ENCODE results near the gene ALS2CL. TPM values are rescaled to one million over a fixed set of nuclear protein-coding genes. Genes with fewer than 3 reads are reported as not detected.

Gene ALS2CL
- total and polyA plus RNA-seq, 10 of the 15 experiments (the other 5 are each of a cell fraction or from before 2014, with no cell fraction given): 0.01 to 0.05 TPM; not detected in 8

DNA sequence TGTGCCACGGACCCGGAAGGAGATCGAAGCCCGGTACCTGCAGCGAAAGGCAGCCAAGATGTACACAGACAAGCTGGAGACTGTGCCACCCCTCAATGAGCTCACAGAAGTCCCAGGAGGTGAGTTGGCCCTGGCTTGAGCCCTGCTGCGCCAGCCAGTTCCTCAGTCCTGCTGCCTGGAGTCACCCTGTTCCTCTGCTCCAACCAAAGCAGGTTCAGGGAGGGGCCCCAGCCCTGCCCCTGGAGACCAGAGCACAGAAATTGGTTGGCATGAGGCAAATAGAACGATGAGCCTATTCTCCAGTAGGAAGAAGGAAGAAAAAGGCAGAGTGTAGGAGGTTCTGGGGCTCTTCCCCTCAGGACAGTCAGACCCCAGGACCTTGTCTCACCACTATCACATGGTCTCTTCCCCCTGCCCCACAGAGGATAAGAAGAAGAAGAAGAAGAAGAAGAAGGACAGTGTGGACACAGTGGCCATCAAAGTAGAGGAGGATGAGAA is 15.7 kb upstream of the ALS2CL start:
- Histone ChIP-seq H3K4me2 (ENCODE audit: control insufficient read depth, insufficient read depth) (no peak overlapping the region), H3K9ac (ENCODE audit: control insufficient read depth, insufficient read depth, low read length) (no peak overlapping the region), H3K4me3 (no peak overlapping the region), H3K9me3 (replicated peaks; ENCODE audit: control insufficient read depth, insufficient read depth, low read length) (no peaks in the 10 kb centered on the region), H4K20me1 (ENCODE audit: control insufficient read depth, insufficient read depth) (no peaks in the 10 kb centered on the region), H3K79me2 (ENCODE audit: control insufficient read depth, insufficient read depth, low read length) (no peaks in the 10 kb centered on the region), H3K36me3 (ENCODE audit: control insufficient read depth in 2 of 2, insufficient read depth in 2 of 2, low read length in 1 of 2) (no peaks in the 10 kb centered on the region), H3K27ac (ENCODE audit: control insufficient read depth, insufficient read depth) (no peak overlapping the region), H3K4me1 (ENCODE audit: control insufficient read depth, insufficient read depth, low read length) (peaks cover 12% of the 10 kb centered on the region), H3K27me3 (replicated peaks in 1 of 2; ENCODE audit: control insufficient read depth in 2 of 2, insufficient read depth in 2 of 2, low read length in 1 of 2) (no peaks in the 10 kb centered on the region), H2AFZ (ENCODE audit: control insufficient read depth, low read depth, low read length) (no peak overlapping the region)
- in situ Hi-C loops (cut with MboI) (no loop called here), intact Hi-C loops (cut with micrococcal nuclease; ENCODE audit: unreplicated experiment) (loop anchor here (10.0 kb wide), 1 partner anchor 306 kb away; no protein-coding TSS in a partner anchor)
- ATAC-seq (no peak), FAIRE-seq (no peak), DNase-seq (ENCODE audit: low read depth, low spot score) (no peak)
- POLR2A ChIA-PET: no interaction called here
- CTCF ChIA-PET: interaction anchor here (0.9 to 1.6 kb wide), 4 partner anchors 9 to 204 kb away, joined by 3 to 5 read pairs (median 4); no protein-coding TSS in a partner anchor
- RAD21 ChIA-PET (ENCODE audit: unreplicated experiment): interaction anchor here (0.9 to 1.9 kb wide), 3 partner anchors 158 to 200 kb away, joined by 3 to 6 read pairs (median 3); no protein-coding TSS in a partner anchor
- 49% methylated on average over 7 of the region's 7 CpGs for WGBS (ENCODE audit: insufficient coverage, insufficient replicate concordance, low lambda C conversion rate, missing lambda C conversion rate)
- SMC1A ChIA-PET (ENCODE audit: uncharacterized antibody, unreplicated experiment): no interaction called here
- no TSS peak for BruUV-seq (replicated peaks)
- TF ChIP-seq EGR1 (IDR thresholded peaks at IDR 0.05; ENCODE audit: borderline replicate concordance in 1 of 2, low read depth in 2 of 2, low read length in 2 of 2) (no peak), ZNF207 (IDR thresholded peaks at IDR 0.05; ENCODE audit: borderline replicate concordance) (no peak), ETV6 (conservative IDR thresholded peaks at IDR 0.05 in 1 of 2, IDR thresholded peaks at IDR 0.05 in 1 of 2; ENCODE audit: borderline replicate concordance in 1 of 2, low read depth in 1 of 2) (no peak), PAX8 (IDR thresholded peaks at IDR 0.05) (no peak), CREB1 (IDR thresholded peaks at IDR 0.05; ENCODE audit: low read depth) (no peak), YY1 (IDR thresholded peaks at IDR 0.05; ENCODE audit: low read depth, low read length) (no peak), SREBF2 (IDR thresholded peaks at IDR 0.05; ENCODE audit: low read length) (no peak), TARDBP (IDR thresholded peaks at IDR 0.05; ENCODE audit: borderline replicate concordance) (no peak)
- TF ChIP-seq, protein P1, sequence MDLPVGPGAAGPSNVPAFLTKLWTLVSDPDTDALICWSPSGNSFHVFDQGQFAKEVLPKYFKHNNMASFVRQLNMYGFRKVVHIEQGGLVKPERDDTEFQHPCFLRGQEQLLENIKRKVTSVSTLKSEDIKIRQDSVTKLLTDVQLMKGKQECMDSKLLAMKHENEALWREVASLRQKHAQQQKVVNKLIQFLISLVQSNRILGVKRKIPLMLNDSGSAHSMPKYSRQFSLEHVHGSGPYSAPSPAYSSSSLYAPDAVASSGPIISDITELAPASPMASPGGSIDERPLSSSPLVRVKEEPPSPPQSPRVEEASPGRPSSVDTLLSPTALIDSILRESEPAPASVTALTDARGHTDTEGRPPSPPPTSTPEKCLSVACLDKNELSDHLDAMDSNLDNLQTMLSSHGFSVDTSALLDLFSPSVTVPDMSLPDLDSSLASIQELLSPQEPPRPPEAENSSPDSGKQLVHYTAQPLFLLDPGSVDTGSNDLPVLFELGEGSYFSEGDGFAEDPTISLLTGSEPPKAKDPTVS (IDR thresholded peaks at IDR 0.05; ENCODE audit: low read depth, low read length): no peak
- TF ChIP-seq, protein P2, sequence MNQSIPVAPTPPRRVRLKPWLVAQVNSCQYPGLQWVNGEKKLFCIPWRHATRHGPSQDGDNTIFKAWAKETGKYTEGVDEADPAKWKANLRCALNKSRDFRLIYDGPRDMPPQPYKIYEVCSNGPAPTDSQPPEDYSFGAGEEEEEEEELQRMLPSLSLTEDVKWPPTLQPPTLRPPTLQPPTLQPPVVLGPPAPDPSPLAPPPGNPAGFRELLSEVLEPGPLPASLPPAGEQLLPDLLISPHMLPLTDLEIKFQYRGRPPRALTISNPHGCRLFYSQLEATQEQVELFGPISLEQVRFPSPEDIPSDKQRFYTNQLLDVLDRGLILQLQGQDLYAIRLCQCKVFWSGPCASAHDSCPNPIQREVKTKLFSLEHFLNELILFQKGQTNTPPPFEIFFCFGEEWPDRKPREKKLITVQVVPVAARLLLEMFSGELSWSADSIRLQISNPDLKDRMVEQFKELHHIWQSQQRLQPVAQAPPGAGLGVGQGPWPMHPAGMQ (IDR thresholded peaks at IDR 0.05; ENCODE audit: borderline replicate concordance): no peak
- TF ChIP-seq, protein P3, sequence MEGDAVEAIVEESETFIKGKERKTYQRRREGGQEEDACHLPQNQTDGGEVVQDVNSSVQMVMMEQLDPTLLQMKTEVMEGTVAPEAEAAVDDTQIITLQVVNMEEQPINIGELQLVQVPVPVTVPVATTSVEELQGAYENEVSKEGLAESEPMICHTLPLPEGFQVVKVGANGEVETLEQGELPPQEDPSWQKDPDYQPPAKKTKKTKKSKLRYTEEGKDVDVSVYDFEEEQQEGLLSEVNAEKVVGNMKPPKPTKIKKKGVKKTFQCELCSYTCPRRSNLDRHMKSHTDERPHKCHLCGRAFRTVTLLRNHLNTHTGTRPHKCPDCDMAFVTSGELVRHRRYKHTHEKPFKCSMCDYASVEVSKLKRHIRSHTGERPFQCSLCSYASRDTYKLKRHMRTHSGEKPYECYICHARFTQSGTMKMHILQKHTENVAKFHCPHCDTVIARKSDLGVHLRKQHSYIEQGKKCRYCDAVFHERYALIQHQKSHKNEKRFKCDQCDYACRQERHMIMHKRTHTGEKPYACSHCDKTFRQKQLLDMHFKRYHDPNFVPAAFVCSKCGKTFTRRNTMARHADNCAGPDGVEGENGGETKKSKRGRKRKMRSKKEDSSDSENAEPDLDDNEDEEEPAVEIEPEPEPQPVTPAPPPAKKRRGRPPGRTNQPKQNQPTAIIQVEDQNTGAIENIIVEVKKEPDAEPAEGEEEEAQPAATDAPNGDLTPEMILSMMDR (IDR thresholded peaks at IDR 0.05 in 2 of 3, conservative IDR thresholded peaks at IDR 0.05 in 1 of 3; ENCODE audit: control insufficient read depth in 2 of 3, extremely low read depth in 1 of 3, insufficient read depth in 1 of 3, low read depth in 3 of 3, low read length in 3 of 3): no peak
- TF ChIP-seq, protein P4, sequence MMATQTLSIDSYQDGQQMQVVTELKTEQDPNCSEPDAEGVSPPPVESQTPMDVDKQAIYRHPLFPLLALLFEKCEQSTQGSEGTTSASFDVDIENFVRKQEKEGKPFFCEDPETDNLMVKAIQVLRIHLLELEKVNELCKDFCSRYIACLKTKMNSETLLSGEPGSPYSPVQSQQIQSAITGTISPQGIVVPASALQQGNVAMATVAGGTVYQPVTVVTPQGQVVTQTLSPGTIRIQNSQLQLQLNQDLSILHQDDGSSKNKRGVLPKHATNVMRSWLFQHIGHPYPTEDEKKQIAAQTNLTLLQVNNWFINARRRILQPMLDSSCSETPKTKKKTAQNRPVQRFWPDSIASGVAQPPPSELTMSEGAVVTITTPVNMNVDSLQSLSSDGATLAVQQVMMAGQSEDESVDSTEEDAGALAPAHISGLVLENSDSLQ (IDR thresholded peaks at IDR 0.05): no peak
- TF ChIP-seq, protein P5, sequence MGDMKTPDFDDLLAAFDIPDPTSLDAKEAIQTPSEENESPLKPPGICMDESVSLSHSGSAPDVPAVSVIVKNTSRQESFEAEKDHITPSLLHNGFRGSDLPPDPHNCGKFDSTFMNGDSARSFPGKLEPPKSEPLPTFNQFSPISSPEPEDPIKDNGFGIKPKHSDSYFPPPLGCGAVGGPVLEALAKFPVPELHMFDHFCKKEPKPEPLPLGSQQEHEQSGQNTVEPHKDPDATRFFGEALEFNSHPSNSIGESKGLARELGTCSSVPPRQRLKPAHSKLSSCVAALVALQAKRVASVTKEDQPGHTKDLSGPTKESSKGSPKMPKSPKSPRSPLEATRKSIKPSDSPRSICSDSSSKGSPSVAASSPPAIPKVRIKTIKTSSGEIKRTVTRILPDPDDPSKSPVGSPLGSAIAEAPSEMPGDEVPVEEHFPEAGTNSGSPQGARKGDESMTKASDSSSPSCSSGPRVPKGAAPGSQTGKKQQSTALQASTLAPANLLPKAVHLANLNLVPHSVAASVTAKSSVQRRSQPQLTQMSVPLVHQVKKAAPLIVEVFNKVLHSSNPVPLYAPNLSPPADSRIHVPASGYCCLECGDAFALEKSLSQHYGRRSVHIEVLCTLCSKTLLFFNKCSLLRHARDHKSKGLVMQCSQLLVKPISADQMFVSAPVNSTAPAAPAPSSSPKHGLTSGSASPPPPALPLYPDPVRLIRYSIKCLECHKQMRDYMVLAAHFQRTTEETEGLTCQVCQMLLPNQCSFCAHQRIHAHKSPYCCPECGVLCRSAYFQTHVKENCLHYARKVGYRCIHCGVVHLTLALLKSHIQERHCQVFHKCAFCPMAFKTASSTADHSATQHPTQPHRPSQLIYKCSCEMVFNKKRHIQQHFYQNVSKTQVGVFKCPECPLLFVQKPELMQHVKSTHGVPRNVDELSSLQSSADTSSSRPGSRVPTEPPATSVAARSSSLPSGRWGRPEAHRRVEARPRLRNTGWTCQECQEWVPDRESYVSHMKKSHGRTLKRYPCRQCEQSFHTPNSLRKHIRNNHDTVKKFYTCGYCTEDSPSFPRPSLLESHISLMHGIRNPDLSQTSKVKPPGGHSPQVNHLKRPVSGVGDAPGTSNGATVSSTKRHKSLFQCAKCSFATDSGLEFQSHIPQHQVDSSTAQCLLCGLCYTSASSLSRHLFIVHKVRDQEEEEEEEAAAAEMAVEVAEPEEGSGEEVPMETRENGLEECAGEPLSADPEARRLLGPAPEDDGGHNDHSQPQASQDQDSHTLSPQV (IDR thresholded peaks at IDR 0.05): no peak
